Measurements from ENCODE around the gene FBXO24. TPM values are rescaled to one million over a fixed set of nuclear protein-coding genes. Genes with fewer than 3 reads are reported as not detected.

FBXO24 gene
- total and polyA plus RNA-seq, 2 of the 8 experiments (the other 6 are each of a cell fraction or from before 2014, with no cell fraction given), result 0.35 to 0.57 TPM

DNA sequence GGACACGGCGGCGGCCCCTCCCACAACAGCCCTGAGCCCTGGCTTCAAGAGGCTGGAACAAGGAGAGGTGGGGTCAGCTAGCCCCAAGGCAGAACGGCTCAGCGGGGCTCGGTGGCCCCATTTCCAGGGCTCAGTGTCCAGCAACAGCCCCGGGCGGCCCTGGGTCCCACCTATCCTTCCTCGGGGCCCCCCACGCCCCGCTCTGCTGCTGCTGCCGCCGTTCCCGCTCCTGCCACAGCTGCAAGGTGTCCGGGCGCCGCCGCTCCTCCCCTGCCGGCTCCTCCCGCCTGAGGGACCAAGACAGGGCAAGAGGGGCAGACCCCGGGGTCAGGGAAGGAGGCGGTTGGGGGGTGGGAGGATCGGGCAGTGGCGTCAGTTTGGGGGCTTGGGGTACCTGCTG lies 9.0 kb upstream of the FBXO24 start (continued):
- TF ChIP-seq HDAC6 (IDR thresholded peaks at IDR 0.05; ENCODE audit: low read depth, low read length) (no peak), SP1 (IDR thresholded peaks at IDR 0.05; ENCODE audit: low read depth, low read length) (no peak)

All from H1 (cell line).